Measurements from ENCODE around the gene CRYBG3.
"Not testable (repeated sequence)": the region's sequence is repeated elsewhere in the genome, so short reads cannot be mapped to it uniquely, and the experiment has no call there.

Gene CRYBG3

GRCh38 chr3:97901313-97902248 lies 79.8 kb downstream of the CRYBG3 start:
- DNase-seq = no peak

GRCh38 chr3:97909830-97910229 lies 88.0 kb downstream of the CRYBG3 start:
- DNase-seq = not testable (repeated sequence)

- DNase-seq = peak; percentile 17 to 53
Measured at GRCh38 chr3:97910236-97910831, 88.5 kb downstream of the CRYBG3 start.

- peak; percentile 11 to 55 for DNase-seq
Measured at GRCh38 chr3:97910931-97911351, 89.1 kb downstream of the CRYBG3 start.

GRCh38 chr3:97911459-97911858 lies 89.6 kb downstream of the CRYBG3 start:
- no peak for DNase-seq

- no peak for DNase-seq
Measured at GRCh38 chr3:97914388-97914787, 92.6 kb downstream of the CRYBG3 start.

GRCh38 chr3:97916576-97916975 lies 94.8 kb downstream of the CRYBG3 start:
- DNase-seq = no peak

- no peak for DNase-seq
Measured at GRCh38 chr3:97917813-97918536, 96.2 kb downstream of the CRYBG3 start.

- DNase-seq = no peak
Measured at GRCh38 chr3:97927704-97928103, 105.9 kb downstream of the CRYBG3 start.

GRCh38 chr3:97928986-97929385 lies 107.2 kb downstream of the CRYBG3 start:
- DNase-seq = no peak

- no peak for DNase-seq
Measured at GRCh38 chr3:97930018-97930417, 108.2 kb downstream of the CRYBG3 start.

- DNase-seq = no peak
Measured at GRCh38 chr3:97931218-97931617, 109.4 kb downstream of the CRYBG3 start.

- no peak for DNase-seq
Measured at GRCh38 chr3:97932387-97932801, 110.6 kb downstream of the CRYBG3 start.

GRCh38 chr3:97934980-97935695 lies 113.3 kb downstream of the CRYBG3 start:
- DNase-seq = no peak

GRCh38 chr3:97935842-97936241 lies 114.0 kb downstream of the CRYBG3 start:
- DNase-seq = no peak

GRCh38 chr3:97937205-97937604 lies 115.4 kb downstream of the CRYBG3 start:
- no peak for DNase-seq

- no peak for DNase-seq
Measured at GRCh38 chr3:97938444-97938843, 116.6 kb downstream of the CRYBG3 start.

GRCh38 chr3:97939401-97939800 lies 117.6 kb downstream of the CRYBG3 start:
- DNase-seq = no peak

GRCh38 chr3:97940034-97940433 lies 118.2 kb downstream of the CRYBG3 start:
- peak in 1 of 2 donors; percentile 36 for DNase-seq

- DNase-seq = no peak
Measured at GRCh38 chr3:97942801-97943546, 121.2 kb downstream of the CRYBG3 start.

- DNase-seq = no peak
Measured at GRCh38 chr3:97948351-97949109, 126.7 kb downstream of the CRYBG3 start.
